GM18520 (cell line): ENCODE results near the gene NOX3.
"Not testable (repeated sequence)": the region's sequence is repeated elsewhere in the genome, so short reads cannot be mapped to it uniquely, and the experiment has no call there.

Experiments
- ATAC-seq: cut with Tn5 transposase; IDR thresholded peaks from one replicate; pipeline ENCODE4 v1.9.1; 2021; ENCODE audit not compliant: unreplicated experiment

The NOX3 gene

GRCh38 chr6:155377061-155377460, 78.6 kb downstream of the NOX3 start:
- no peak for ATAC-seq

- ATAC-seq: no peak
Observed at GRCh38 chr6:155375801-155376200, 79.8 kb downstream of the NOX3 start.

GRCh38 chr6:155374681-155375080, 81.0 kb downstream of the NOX3 start:
- no peak for ATAC-seq

- no peak for ATAC-seq
Observed at GRCh38 chr6:155373276-155373675, 82.4 kb downstream of the NOX3 start.

- no peak for ATAC-seq
Observed at GRCh38 chr6:155372256-155372655, 83.4 kb downstream of the NOX3 start.

- no peak for ATAC-seq
Observed at GRCh38 chr6:155371230-155371629, 84.4 kb downstream of the NOX3 start.

GRCh38 chr6:155366325-155366724, 89.3 kb downstream of the NOX3 start:
- ATAC-seq: no peak

GRCh38 chr6:155364844-155365437, 90.7 kb downstream of the NOX3 start:
- ATAC-seq: no peak

GRCh38 chr6:155364021-155364420, 91.6 kb downstream of the NOX3 start:
- not testable (repeated sequence) for ATAC-seq

- ATAC-seq: not testable (repeated sequence)
Observed at GRCh38 chr6:155362968-155363632, 92.5 kb downstream of the NOX3 start.

- no peak for ATAC-seq
Observed at GRCh38 chr6:155354167-155354566, 101.5 kb downstream of the NOX3 start.

- no peak for ATAC-seq
Observed at GRCh38 chr6:155352811-155353210, 102.8 kb downstream of the NOX3 start.

- no peak for ATAC-seq
Observed at GRCh38 chr6:155352130-155352420, 103.6 kb downstream of the NOX3 start.

- peak; percentile 96 for ATAC-seq
Observed at GRCh38 chr6:155351273-155352129, 104.1 kb downstream of the NOX3 start.

GRCh38 chr6:155349956-155350355, 105.7 kb downstream of the NOX3 start:
- no peak for ATAC-seq

GRCh38 chr6:155349129-155349528, 106.5 kb downstream of the NOX3 start:
- ATAC-seq: no peak

GRCh38 chr6:155347800-155348199, 107.8 kb downstream of the NOX3 start:
- no peak for ATAC-seq

- no peak for ATAC-seq
Observed at GRCh38 chr6:155346957-155347356, 108.7 kb downstream of the NOX3 start.
